ENCODE results near the gene COL5A1.
"Not testable (repeated sequence)": the region's sequence is repeated elsewhere in the genome, so short reads cannot be mapped to it uniquely, and the experiment has no call there.

Gene COL5A1

DNA sequence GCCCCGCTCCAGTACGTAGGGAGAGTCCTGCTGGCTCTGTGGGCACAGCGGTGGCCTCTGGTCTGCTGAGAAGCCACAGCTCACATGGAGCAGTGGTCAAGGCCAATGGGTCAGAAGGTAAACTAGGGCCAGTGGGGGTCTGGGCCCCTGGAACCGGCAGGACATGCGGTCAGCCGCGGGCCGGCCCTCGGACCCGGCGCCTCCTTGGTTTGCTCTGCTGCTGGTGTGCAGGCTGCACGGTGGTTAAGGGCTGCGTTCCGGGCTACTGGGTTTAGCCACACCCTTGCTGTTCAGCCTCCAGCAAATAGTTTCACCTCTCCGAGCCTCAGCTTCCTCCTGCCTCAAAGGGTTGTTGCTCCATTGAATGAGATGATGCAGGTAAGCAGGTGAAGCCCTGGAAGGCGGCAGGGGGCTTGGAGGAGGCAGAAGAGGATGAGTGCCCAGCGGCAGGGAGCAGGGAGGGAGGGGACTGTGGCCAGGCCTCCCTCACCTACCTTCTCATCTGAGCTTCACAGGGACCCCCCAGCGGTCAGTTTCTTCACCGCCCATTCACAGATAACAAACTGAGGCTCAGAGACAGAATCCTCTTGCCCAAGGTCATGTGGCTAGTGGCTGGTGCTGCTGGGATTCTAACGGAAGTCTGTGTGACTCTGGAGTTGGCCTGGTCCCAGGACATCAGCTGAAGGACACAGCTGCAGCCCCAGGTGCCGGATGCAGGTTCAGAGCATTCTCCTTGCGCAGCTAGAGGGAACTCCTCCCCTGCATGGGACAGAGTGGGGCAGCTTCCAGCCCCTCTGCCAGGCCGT is 3.7 kb upstream of the COL5A1 start:
- Histone ChIP-seq H3K4me2 (ENCODE audit: low read length) (no peak overlapping the region), H3K36me3 (ENCODE audit: insufficient read depth, low read length) (no peaks in the 10 kb centered on the region), H3K9ac (ENCODE audit: low read depth, low read length) (no peak overlapping the region), H3K4me1 (ENCODE audit: control insufficient read depth, insufficient read depth, low read length) (peaks cover 12% of the 10 kb centered on the region), H3K27me3 (ENCODE audit: control insufficient read depth, insufficient read depth, low read length) (peaks cover 5% of the 10 kb centered on the region), H3K9me3 (replicated peaks; ENCODE audit: low read length) (no peaks in the 10 kb centered on the region), H3K4me3 (ENCODE audit: low read length) (no peak overlapping the region)

DNA sequence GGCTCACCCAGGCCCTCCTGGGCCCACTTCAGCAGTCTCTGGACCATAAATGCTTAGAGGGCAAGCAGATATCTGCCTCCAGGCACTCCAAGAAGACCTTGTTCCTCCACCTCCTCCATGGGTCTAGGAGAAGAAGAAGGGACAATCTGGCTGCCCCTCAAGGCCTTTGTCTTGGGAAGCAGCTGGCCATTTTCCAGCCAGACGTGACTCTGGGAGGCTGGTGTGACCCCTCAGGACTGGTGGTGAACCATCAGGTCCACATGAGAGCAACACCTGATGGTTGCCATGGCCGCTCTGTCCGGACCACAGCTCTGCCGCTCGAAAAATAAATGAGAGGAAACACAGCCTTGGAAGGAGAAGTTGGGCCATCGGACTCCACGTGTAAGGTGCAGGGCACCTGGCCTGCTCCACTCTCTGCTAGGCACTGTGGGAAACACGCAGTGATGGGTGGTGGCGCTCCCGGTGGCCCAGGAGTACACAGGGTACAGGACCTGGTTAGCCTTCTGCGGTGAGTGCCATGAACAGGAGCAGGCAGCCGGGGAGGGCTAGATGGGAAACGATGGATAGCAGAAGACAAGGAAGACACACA is 3.0 kb upstream of the COL5A1 start:
- no peak overlapping the region for H3K9ac ChIP-seq (ENCODE audit: low read depth, low read length)
- H3K36me3 ChIP-seq (ENCODE audit: insufficient read depth, low read length): no peaks in the 10 kb centered on the region
- H3K27me3 ChIP-seq (ENCODE audit: control insufficient read depth, insufficient read depth, low read length): peaks cover 5% of the 10 kb centered on the region
- no peaks in the 10 kb centered on the region for H3K9me3 ChIP-seq (replicated peaks; ENCODE audit: low read length)
- no peak overlapping the region for H3K4me2 ChIP-seq (ENCODE audit: low read length)
- H3K4me3 ChIP-seq (ENCODE audit: low read length): no peak overlapping the region
- H3K4me1 ChIP-seq (ENCODE audit: control insufficient read depth, insufficient read depth, low read length): peaks cover 13% of the 10 kb centered on the region

DNA sequence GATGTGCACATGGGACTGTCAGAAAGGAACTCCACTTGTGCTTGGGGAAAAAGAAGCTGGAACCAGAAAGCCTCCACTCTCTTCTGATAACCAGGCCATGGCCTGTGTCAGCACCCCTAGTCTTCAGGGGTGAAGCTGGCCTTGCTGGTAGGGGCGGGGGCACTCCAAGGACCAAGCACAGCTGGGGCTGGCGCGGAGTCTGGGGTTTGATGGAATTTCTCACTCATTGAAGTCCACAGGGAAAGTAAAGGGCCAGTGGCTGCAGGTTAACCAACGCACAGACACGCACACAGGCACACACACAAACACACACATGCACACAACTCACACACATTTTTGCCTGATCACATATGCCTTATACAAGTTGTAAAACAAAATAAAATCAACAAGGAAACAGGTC is 1.6 kb upstream of the COL5A1 start:
- peaks cover 18% of the 10 kb centered on the region for H3K4me1 ChIP-seq (ENCODE audit: control insufficient read depth, insufficient read depth, low read length)
- no peak overlapping the region for H3K9ac ChIP-seq (ENCODE audit: low read depth, low read length)
- no peak overlapping the region for H3K4me2 ChIP-seq (ENCODE audit: low read length)
- H3K27me3 ChIP-seq (ENCODE audit: control insufficient read depth, insufficient read depth, low read length): no peaks in the 10 kb centered on the region
- no peaks in the 10 kb centered on the region for H3K9me3 ChIP-seq (replicated peaks; ENCODE audit: low read length)
- no peaks in the 10 kb centered on the region for H3K36me3 ChIP-seq (ENCODE audit: insufficient read depth, low read length)
- no peak overlapping the region for H3K4me3 ChIP-seq (ENCODE audit: low read length)

DNA sequence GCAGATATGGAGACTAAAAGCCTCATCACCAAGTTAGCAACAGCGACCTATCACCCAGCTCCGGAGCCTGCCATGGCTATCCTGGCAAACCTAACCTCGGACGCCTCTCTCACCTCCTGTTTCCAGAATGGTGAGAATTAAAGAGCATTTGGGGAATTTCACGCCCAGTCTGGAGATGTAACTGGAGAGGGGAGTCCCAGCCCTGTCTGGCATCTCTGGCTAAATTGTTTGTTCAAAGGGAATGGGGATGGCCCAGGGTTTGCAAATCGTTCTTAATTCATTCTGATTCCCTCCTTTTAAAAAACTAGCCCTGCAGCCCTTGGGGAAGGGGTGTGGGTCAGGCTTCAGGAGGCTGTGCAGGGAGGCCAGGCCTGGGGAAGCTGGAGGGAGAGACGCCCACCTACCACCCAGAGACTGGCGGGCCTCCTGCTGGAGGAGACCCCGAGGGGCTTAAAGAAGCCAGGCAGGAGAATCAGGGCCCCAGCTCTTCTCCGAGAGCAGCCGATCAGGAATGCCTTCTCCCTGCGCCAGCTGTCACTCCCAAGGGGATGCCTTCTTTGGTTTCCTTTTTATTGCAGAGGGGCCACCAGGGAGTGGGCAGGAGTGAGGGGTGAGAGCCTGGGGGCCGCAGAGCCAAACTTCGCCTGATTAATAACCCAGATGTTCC is 964 bp upstream of the COL5A1 start:
- peak overlapping the region; percentile 87 for H3K9ac ChIP-seq (ENCODE audit: low read depth, low read length)
- peak overlapping the region; percentile 98 for H3K4me2 ChIP-seq (ENCODE audit: low read length)
- no peaks in the 10 kb centered on the region for H3K9me3 ChIP-seq (replicated peaks; ENCODE audit: low read length)
- peaks cover 25% of the 10 kb centered on the region for H3K4me1 ChIP-seq (ENCODE audit: control insufficient read depth, insufficient read depth, low read length)
- H3K27me3 ChIP-seq (ENCODE audit: control insufficient read depth, insufficient read depth, low read length): no peaks in the 10 kb centered on the region
- H3K4me3 ChIP-seq (ENCODE audit: low read length): peak overlapping the region; percentile 82
- peaks cover 3% of the 10 kb centered on the region for H3K36me3 ChIP-seq (ENCODE audit: insufficient read depth, low read length)

DNA sequence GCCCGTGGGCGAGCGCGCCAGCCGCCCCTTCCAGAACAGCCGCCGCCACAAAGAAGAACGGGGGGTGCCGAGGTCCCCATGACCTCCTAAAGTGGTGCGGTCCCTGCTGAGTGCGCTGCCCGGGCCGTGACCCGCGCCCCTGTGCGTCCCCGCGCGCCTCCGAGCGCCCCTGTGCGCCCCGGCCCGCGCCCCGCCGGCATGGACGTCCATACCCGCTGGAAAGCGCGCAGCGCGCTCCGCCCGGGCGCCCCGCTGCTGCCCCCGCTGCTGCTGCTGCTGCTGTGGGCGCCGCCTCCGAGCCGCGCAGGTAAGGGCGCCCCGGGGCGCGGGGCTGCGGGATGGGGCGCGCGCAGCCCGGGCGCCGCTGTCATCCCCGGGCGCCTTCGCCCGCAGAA is 384 bp downstream of the COL5A1 start:
- Histone ChIP-seq H3K4me3 (ENCODE audit: low read length) (peak overlapping the region; percentile 82), H3K4me1 (ENCODE audit: control insufficient read depth, insufficient read depth, low read length) (peaks cover 38% of the 10 kb centered on the region), H3K9ac (ENCODE audit: low read depth, low read length) (peak overlapping the region; percentile 87), H3K36me3 (ENCODE audit: insufficient read depth, low read length) (peaks cover 16% of the 10 kb centered on the region), H3K27me3 (ENCODE audit: control insufficient read depth, insufficient read depth, low read length) (no peaks in the 10 kb centered on the region), H3K4me2 (ENCODE audit: low read length) (peak overlapping the region; percentile 98), H3K9me3 (replicated peaks; ENCODE audit: low read length) (no peaks in the 10 kb centered on the region)

DNA sequence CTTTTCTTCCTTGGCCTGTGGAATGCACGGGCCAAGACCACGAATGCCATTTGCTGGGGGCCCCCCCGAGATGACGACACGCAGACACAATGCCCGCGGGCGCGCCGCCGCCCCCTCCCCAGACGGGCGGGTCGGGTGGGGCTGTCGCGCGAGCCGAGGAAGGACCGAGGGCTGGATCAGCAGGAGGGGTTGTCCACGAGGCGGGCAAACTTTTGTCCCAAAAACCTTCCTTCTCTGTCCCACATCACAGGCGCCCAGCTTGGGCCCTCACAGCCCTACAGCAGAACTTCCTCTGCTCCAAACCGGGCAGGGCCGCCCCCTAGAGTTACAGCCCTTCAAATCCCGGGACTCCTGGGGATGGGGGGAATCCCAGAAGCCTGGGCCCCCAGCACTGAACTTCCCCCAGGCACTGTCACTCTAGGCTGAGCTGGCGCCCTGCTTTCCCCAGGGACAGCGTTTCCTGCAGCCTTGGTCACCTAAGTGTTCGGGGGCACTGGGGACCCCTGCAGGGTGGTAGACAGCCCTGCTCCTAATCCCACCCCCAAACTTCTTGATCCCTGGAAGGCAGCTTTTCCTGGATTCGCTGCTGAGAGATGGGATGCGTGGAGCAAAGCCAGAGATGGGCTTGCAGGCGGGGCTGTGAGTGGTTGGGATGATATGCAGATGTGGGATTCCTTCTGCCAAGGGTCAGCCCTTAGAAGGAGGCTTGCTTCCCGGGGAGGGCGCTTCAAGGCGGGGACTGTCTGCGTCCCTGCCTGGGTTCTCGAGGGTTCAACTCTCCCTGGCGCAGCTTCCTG is 980 bp downstream of the COL5A1 start:
- H3K4me2 ChIP-seq (ENCODE audit: low read length): peak overlapping the region; percentile 98
- H3K9ac ChIP-seq (ENCODE audit: low read depth, low read length): peak overlapping the region; percentile 87
- H3K4me1 ChIP-seq (ENCODE audit: control insufficient read depth, insufficient read depth, low read length): peaks cover 44% of the 10 kb centered on the region
- peaks cover 21% of the 10 kb centered on the region for H3K36me3 ChIP-seq (ENCODE audit: insufficient read depth, low read length)
- no peaks in the 10 kb centered on the region for H3K27me3 ChIP-seq (ENCODE audit: control insufficient read depth, insufficient read depth, low read length)
- H3K9me3 ChIP-seq (replicated peaks; ENCODE audit: low read length): no peaks in the 10 kb centered on the region
- peak overlapping the region; percentile 82 for H3K4me3 ChIP-seq (ENCODE audit: low read length)

DNA sequence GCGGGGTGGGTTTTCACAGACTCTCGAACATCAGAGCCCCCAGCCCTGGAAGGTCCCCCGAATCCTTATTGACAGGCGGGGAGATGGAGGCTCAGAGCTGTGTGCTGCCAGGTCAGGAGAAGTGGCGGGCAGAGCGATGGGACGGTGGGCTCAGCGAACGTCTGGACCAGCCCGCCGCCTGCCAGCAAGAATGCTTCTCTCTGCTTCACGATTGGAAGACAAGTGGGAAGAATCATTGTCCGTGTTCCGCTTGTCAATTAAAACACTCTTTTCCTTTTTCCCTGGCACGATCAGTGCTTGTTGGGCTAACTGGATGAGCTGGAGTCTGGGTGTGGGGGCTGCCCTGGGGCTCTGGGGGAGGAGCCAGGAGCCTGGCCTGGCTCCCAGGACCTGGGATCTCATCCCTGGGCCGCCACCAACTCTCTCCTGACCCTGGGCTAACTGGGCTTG is 1.6 kb downstream of the COL5A1 start:
- Histone ChIP-seq H3K27me3 (ENCODE audit: control insufficient read depth, insufficient read depth, low read length) (no peaks in the 10 kb centered on the region), H3K9me3 (replicated peaks; ENCODE audit: low read length) (no peaks in the 10 kb centered on the region), H3K4me1 (ENCODE audit: control insufficient read depth, insufficient read depth, low read length) (peaks cover 49% of the 10 kb centered on the region), H3K4me3 (ENCODE audit: low read length) (peak overlapping the region; percentile 82), H3K9ac (ENCODE audit: low read depth, low read length) (peak overlapping the region; percentile 87), H3K4me2 (ENCODE audit: low read length) (peak overlapping the region; percentile 98), H3K36me3 (ENCODE audit: insufficient read depth, low read length) (peaks cover 26% of the 10 kb centered on the region)

DNA sequence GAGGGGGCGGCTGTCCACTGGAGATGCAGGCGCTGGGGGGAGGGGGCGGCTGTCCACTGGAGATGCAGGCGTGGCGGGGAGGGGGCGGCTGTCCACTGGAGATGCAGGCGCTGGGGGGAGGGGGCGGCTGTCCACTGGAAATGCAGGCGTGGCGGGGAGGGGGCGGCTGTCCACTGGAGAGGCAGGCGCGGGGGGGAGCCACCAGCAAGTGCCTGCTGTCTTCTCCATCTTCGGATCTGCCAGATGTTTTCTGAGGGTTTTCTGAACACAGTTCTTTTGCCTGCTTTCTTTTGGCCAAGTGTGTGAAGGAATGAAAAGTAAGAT is 2.8 kb downstream of the COL5A1 start:
- not testable (repeated sequence) for H3K9ac ChIP-seq (ENCODE audit: low read depth, low read length); H3K9me3 ChIP-seq (replicated peaks; ENCODE audit: low read length); H3K27me3 ChIP-seq (ENCODE audit: control insufficient read depth, insufficient read depth, low read length)
- peaks cover 35% of the 10 kb centered on the region for H3K36me3 ChIP-seq (ENCODE audit: insufficient read depth, low read length)
- H3K4me1 ChIP-seq (ENCODE audit: control insufficient read depth, insufficient read depth, low read length): peaks cover 60% of the 10 kb centered on the region
- peak overlapping the region; percentile 90 for H3K4me2 ChIP-seq (ENCODE audit: low read length)
- peak overlapping the region; percentile 68 for H3K4me3 ChIP-seq (ENCODE audit: low read length)

DNA sequence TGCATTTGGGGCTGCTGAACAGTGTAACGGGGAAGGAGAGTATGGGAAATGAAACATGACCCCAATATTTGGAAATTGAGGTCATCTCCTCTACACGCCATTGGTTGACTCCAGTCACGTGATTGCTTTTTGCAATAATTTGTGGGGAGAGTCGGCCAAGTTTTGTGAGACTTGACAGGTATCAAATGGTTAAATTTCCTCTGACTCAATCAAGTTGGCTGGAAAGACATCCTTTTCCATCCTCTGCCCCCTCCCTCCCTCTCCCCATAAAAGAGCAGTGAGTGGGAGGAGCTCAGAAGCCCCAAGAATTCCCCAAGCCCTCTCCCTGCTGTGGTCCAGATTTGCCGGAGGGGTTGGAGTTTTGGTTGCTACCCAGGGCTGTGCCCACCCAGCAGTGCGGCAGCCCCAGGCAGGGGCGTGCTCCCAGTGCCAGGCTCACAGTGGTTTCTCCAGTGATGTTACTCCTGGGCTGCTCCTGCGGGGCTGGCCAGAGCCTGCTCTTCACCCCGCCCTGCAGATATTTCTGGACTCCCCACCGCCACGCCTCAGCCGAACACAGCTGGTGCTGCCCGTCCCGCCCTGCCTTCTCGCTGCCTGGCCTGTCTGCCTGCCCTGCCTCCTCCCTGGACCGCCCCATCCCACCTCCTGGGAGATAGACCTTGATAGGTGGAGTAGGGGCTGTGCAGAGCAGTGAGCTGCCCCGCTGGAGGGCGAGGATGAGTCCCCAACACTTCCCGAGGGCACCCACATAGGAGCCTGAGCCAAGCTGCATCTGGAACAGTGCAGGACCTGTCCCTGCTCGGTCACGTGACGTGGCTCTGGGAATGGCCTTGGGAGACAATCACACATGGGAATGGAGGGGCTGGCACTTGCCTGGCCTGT is 3.4 kb downstream of the COL5A1 start:
- Histone ChIP-seq H3K9ac (ENCODE audit: low read depth, low read length) (peak overlapping the region; percentile 68), H3K36me3 (ENCODE audit: insufficient read depth, low read length) (peaks cover 38% of the 10 kb centered on the region), H3K27me3 (ENCODE audit: control insufficient read depth, insufficient read depth, low read length) (no peaks in the 10 kb centered on the region), H3K4me1 (ENCODE audit: control insufficient read depth, insufficient read depth, low read length) (peaks cover 65% of the 10 kb centered on the region), H3K4me2 (ENCODE audit: low read length) (peak overlapping the region; percentile 90), H3K4me3 (ENCODE audit: low read length) (peak overlapping the region; percentile 68), H3K9me3 (replicated peaks; ENCODE audit: low read length) (no peaks in the 10 kb centered on the region)

DNA sequence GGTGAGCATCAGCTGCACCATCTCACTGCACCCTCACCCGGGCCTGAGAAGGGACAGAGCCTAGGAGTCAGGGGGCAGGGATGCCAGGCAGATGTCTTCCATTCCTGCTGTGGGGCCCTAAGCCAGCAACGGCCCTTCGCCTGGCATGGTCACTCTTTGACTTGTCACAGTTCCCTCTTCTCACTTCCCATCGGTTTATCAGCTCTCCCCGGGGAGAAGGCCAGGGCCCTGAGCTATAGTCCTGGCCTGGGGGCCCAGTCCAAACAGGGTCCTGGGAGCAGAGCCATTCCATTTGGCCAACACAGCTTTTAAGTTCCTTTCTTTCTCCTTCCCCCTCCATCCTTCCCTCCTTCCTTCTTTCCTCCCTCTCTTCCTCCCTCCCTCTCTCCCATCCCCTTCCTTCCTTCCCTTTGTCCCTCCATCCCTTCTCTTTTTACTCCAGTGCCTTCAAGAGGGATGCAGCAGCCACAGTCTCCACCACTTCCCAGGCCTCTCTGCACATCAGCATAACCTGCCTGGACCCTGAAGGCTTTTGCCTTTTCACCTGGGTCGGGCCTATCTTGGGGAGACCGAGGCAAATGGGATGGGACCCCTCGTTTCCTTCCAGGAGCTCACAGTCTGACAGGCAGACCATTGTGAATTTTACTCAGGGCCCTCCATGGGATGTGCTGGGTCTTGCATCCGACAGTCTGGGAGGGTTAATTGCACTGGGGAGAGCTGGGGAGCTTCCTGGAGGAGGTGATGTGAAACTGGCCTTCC is 4.2 kb downstream of the COL5A1 start:
- Histone ChIP-seq H3K4me2 (ENCODE audit: low read length) (peak overlapping the region; percentile 90), H3K9ac (ENCODE audit: low read depth, low read length) (peak overlapping the region; percentile 68), H3K27me3 (ENCODE audit: control insufficient read depth, insufficient read depth, low read length) (no peaks in the 10 kb centered on the region), H3K4me1 (ENCODE audit: control insufficient read depth, insufficient read depth, low read length) (peaks cover 59% of the 10 kb centered on the region), H3K9me3 (replicated peaks; ENCODE audit: low read length) (no peaks in the 10 kb centered on the region), H3K36me3 (ENCODE audit: insufficient read depth, low read length) (peaks cover 46% of the 10 kb centered on the region), H3K4me3 (ENCODE audit: low read length) (peak overlapping the region; percentile 68)

Measured in skeletal muscle satellite cell (primary cell).